GM19467 (cell line): ENCODE data around the gene PARP3.

Experiments
- ATAC-seq: cut with Tn5 transposase; IDR thresholded peaks from one replicate; pipeline ENCODE4 v1.9.1; 2021; ENCODE audit warnings: mild to moderate bottlenecking, moderate library complexity; ENCODE audit not compliant: unreplicated experiment

The PARP3 gene

GRCh38 chr3:51947215-51947900, 5.2 kb downstream of the PARP3 start:
- ATAC-seq = no peak

- ATAC-seq = no peak
Observed at GRCh38 chr3:51948016-51948580, 5.9 kb downstream of the PARP3 start.

GRCh38 chr3:51949121-51949520, 7.0 kb downstream of the PARP3 start:
- ATAC-seq = no peak

- ATAC-seq = no peak
Observed at GRCh38 chr3:51950899-51951298, 8.7 kb downstream of the PARP3 start.

GRCh38 chr3:51953445-51953844, 11.3 kb downstream of the PARP3 start:
- no peak for ATAC-seq

- ATAC-seq = no peak
Observed at GRCh38 chr3:51954105-51954504, 11.9 kb downstream of the PARP3 start.

GRCh38 chr3:51954713-51955112, 12.6 kb downstream of the PARP3 start:
- no peak for ATAC-seq

- no peak for ATAC-seq
Observed at GRCh38 chr3:51955175-51955892, 13.2 kb downstream of the PARP3 start, which contains the start of gene GPR62. GPR62 (plus strand) TSS chr3:51955381; CDS start chr3:51955653, 272 bp downstream.

- ATAC-seq = no peak
Observed at GRCh38 chr3:51955893-51956770, 14.0 kb downstream of the PARP3 start.

GRCh38 chr3:51957520-51958205, 15.5 kb downstream of the PARP3 start:
- no peak for ATAC-seq

- ATAC-seq = no peak
Observed at GRCh38 chr3:51958603-51959521, 16.7 kb downstream of the PARP3 start.

GRCh38 chr3:51959651-51960050, 17.5 kb downstream of the PARP3 start:
- no peak for ATAC-seq

- ATAC-seq = no peak
Observed at GRCh38 chr3:51960386-51960785, 18.2 kb downstream of the PARP3 start.

GRCh38 chr3:51961011-51961410, 18.8 kb downstream of the PARP3 start:
- ATAC-seq = no peak

GRCh38 chr3:51961602-51962569, 19.7 kb downstream of the PARP3 start:
- no peak for ATAC-seq

GRCh38 chr3:51962854-51963530, 20.8 kb downstream of the PARP3 start:
- no peak for ATAC-seq

GRCh38 chr3:51963951-51964451, 21.8 kb downstream of the PARP3 start:
- no peak for ATAC-seq

GRCh38 chr3:51964521-51964920, 22.4 kb downstream of the PARP3 start:
- ATAC-seq = no peak
